Measurements from ENCODE around the gene SUN3. TPM values are rescaled to one million over a fixed set of nuclear protein-coding genes. Genes with fewer than 3 reads are reported as not detected.

SUN3 gene
- polyA plus RNA-seq, 1 of the 3 experiments (the other 2 are of a cell fraction) = 0.12 TPM

GRCh38 chr7:48074204-48074654 is 45.3 kb upstream of the SUN3 start:
- TF ChIP-seq FOSL2 (IDR thresholded peaks at IDR 0.05; ENCODE audit: borderline replicate concordance, low read depth) = peak; percentile 62; the same call in 1 of the 2 replicates
- TF ChIP-seq USF1 (IDR thresholded peaks at IDR 0.05; ENCODE audit: borderline replicate concordance, low read depth) = peak; percentile 29; the same call in 1 of the 2 replicates
- TF ChIP-seq CTCF (IDR thresholded peaks at IDR 0.05) = no peak
- TF ChIP-seq TCF12 (IDR thresholded peaks at IDR 0.05) = peak; percentile 76
- peak; percentile 55; the same call in 1 of the 2 replicates for TF ChIP-seq JUND (IDR thresholded peaks at IDR 0.05)
- Histone ChIP-seq H3K4me2 (no peak overlapping the region), H3K9me3 (no peaks in the 10 kb centered on the region), H3K79me2 (ENCODE audit: insufficient read depth) (no peaks in the 10 kb centered on the region), H3K27ac (ENCODE audit: low read depth in 2 of 2, low read length in 1 of 2) (0 out of 4 replicates have a peak overlapping the region, but pooled peaks of 1 of the 2 experiments have one; percentile 5), H2AFZ (ENCODE audit: low read depth) (no peak overlapping the region), H4K20me1 (ENCODE audit: insufficient read depth) (no peaks in the 10 kb centered on the region), H3K9ac (no peak overlapping the region), H3K27me3 (ENCODE audit: insufficient read depth) (no peaks in the 10 kb centered on the region), H3K36me3 (replicated peaks in 1 of 2; ENCODE audit: control insufficient read depth in 1 of 2, insufficient read depth in 2 of 2, low read length in 1 of 2) (no peaks in the 10 kb centered on the region), H3F3A (replicated peaks; ENCODE audit: insufficient read depth) (no peaks in the 10 kb centered on the region), H3K4me1 (ENCODE audit: control insufficient read depth in 1 of 2, insufficient read depth in 2 of 2, low read depth in 1 of 2, low read length in 1 of 2) (no peaks in the 10 kb centered on the region), H3K9me2 (no peaks in the 10 kb centered on the region), H3K4me3 (ENCODE audit: low read depth in 2 of 2, low read length in 1 of 2) (no peak overlapping the region)
- ChIA-PET POLR2A (no interaction called here), CTCF (interaction anchor here (1.2 to 1.8 kb wide), 2 partner anchors 15 to 36 kb away, joined by 4 to 5 read pairs; partner anchors contain the start of gene UPP1)
- no peak for DNase-seq

- Histone ChIP-seq H3K79me2 (ENCODE audit: insufficient read depth) (no peaks in the 10 kb centered on the region), H3K4me1 (ENCODE audit: control insufficient read depth in 1 of 2, insufficient read depth in 2 of 2, low read depth in 1 of 2, low read length in 1 of 2) (no peaks in the 10 kb centered on the region), H4K20me1 (ENCODE audit: insufficient read depth) (no peaks in the 10 kb centered on the region), H3K27me3 (ENCODE audit: insufficient read depth) (no peaks in the 10 kb centered on the region), H3K9me2 (no peaks in the 10 kb centered on the region), H3K27ac (ENCODE audit: low read depth in 2 of 2, low read length in 1 of 2) (no peak overlapping the region), H2AFZ (ENCODE audit: low read depth) (no peak overlapping the region), H3K4me2 (no peak overlapping the region), H3K36me3 (replicated peaks in 1 of 2; ENCODE audit: control insufficient read depth in 1 of 2, insufficient read depth in 2 of 2, low read length in 1 of 2) (no peaks in the 10 kb centered on the region), H3K9me3 (peaks cover 11% of the 10 kb centered on the region; the same call in 1 of the 2 replicates), H3F3A (replicated peaks; ENCODE audit: insufficient read depth) (no peaks in the 10 kb centered on the region), H3K9ac (no peak overlapping the region), H3K4me3 (ENCODE audit: low read depth in 2 of 2, low read length in 1 of 2) (no peak overlapping the region)
- DNase-seq = no peak
- CTCF ChIA-PET = no interaction called here
- WGBS (ENCODE audit: low lambda C conversion rate) = 25% methylated on average over 2 of the region's 2 CpGs
- POLR2A ChIA-PET = no interaction called here
- peak; percentile 30; the same call in 1 of the 2 replicates for TF ChIP-seq PBX3 (IDR thresholded peaks at IDR 0.05)
- no peak for TF ChIP-seq NRF1 (IDR thresholded peaks at IDR 0.05; ENCODE audit: low read depth, low read length)
- no peak for TF ChIP-seq POLR2AphosphoS5 (IDR thresholded peaks at IDR 0.05; ENCODE audit: low read depth, low read length)
- TF ChIP-seq RXRA (IDR thresholded peaks at IDR 0.05; ENCODE audit: borderline replicate concordance, low read depth) = no peak
- TF ChIP-seq FOXJ3 (CRISPR knock-in tag; IDR thresholded peaks at IDR 0.05) = no peak
- no peak for TF ChIP-seq RAD21 (IDR thresholded peaks at IDR 0.05; ENCODE audit: low read length)
- TF ChIP-seq SMC3 (IDR thresholded peaks at IDR 0.05; ENCODE audit: low read depth, low read length) = no peak
- no peak for TF ChIP-seq RFX5 (IDR thresholded peaks at IDR 0.05; ENCODE audit: low read length)
- peak in 1 of 2 experiments; percentile 15; a peak in 1 of 4 replicates for TF ChIP-seq EP300 (IDR thresholded peaks at IDR 0.05; ENCODE audit: borderline replicate concordance in 1 of 2, low read depth in 1 of 2, low read length in 1 of 2)
- no peak for TF ChIP-seq GATA2 (CRISPR knock-in tag; IDR thresholded peaks at IDR 0.05)
- TF ChIP-seq MEF2A (IDR thresholded peaks at IDR 0.05; ENCODE audit: borderline replicate concordance, low read depth) = no peak
- TF ChIP-seq FOXM1 (IDR thresholded peaks at IDR 0.05; ENCODE audit: low read depth) = no peak
- peak; percentile 62 for TF ChIP-seq FOSL2 (IDR thresholded peaks at IDR 0.05; ENCODE audit: borderline replicate concordance, low read depth)
- no peak for TF ChIP-seq ZBTB33 (IDR thresholded peaks at IDR 0.05; ENCODE audit: borderline replicate concordance, low read depth)
- TF ChIP-seq CHD2 (IDR thresholded peaks at IDR 0.05; ENCODE audit: low read length, partially characterized antibody) = no peak
- TF ChIP-seq JUND (IDR thresholded peaks at IDR 0.05) = peak; percentile 70
- TF ChIP-seq TAF1 (IDR thresholded peaks at IDR 0.05; ENCODE audit: borderline replicate concordance, low read depth, low read length) = no peak
- TF ChIP-seq ELF1 (IDR thresholded peaks at IDR 0.05) = no peak
- TF ChIP-seq USF2 (IDR thresholded peaks at IDR 0.05; ENCODE audit: borderline replicate concordance, low read depth, low read length) = no peak
- no peak for TF ChIP-seq SIN3A (IDR thresholded peaks at IDR 0.05; ENCODE audit: borderline replicate concordance, low read depth, low read length)
Observed at GRCh38 chr7:48067475-48067874, 38.6 kb upstream of the SUN3 start.
